OCI-LY1 (cell line): Measurements from ENCODE around the gene ATF5.

Experiments used
- CTCF ChIP-seq: fragments of 200-600 bp; sonication (generic), shearing (Covaris generic); IDR thresholded peaks from 2 replicates; pipeline ENCODE4 v1.5.1; 2017; ENCODE audit warnings: mild to moderate bottlenecking, antibody characterized with exemption, low read length, moderate library complexity, mixed read lengths
- EZH2 ChIP-seq: fragments of 200-600 bp; sonication (generic), shearing (Covaris generic); IDR thresholded peaks from 2 replicates; pipeline ENCODE4 v1.8.0; 2017; ENCODE audit warnings: borderline replicate concordance, mixed run types, mild to moderate bottlenecking, antibody characterized with exemption, low read length, moderate library complexity, mixed read lengths

GRCh38 chr19:49950590-49950948 lies 21.6 kb downstream of the ATF5 start:
- no peak for TF ChIP-seq EZH2
- no peak for TF ChIP-seq CTCF
